NCI-H524 (cell line): ENCODE results near the gene MPG.
"Not testable (repeated sequence)": the region's sequence is repeated elsewhere in the genome, so short reads cannot be mapped to it uniquely, and the experiment has no call there.

Experiments
- DNase-seq, 2 experiments: peaks; one replicate each; lab custom pipeline; 2025; lab: John Stamatoyannopoulos, UW

The MPG gene

DNA sequence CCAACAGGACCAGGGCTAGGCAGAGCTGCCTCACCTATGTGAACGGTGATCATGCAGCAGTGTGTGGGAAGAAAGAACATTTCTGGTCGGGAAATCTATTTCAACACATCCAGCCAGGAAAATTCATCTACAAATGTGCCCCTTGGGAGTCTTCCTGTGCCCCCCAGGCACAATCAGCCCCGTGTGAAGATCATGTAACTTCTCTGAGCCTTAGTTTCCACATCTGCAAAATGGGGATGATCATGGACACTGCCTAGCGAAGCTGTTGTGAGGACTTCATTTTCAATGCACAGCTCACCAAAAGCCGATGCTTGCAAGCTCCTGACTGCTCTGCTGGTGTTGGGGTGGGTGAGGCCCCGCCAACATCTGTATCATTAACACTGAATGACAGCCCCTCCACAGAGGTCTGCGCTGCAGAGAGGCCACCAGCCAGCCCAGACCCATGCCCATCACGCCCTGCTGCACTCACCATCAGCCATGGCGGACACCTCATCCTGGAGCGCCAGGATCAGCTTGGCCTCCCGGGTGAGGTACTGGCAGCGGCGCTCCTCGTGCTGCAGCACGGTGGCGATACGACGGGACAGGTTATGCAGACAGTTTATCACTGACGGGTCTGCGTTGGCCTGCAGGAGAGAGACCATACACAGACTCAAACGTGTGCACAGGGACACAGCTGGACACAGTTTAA, 34.3 kb downstream of the MPG start:
- DNase-seq: no peak

GRCh38 chr16:114327-114726, 36.3 kb downstream of the MPG start:
- DNase-seq: no peak

DNA sequence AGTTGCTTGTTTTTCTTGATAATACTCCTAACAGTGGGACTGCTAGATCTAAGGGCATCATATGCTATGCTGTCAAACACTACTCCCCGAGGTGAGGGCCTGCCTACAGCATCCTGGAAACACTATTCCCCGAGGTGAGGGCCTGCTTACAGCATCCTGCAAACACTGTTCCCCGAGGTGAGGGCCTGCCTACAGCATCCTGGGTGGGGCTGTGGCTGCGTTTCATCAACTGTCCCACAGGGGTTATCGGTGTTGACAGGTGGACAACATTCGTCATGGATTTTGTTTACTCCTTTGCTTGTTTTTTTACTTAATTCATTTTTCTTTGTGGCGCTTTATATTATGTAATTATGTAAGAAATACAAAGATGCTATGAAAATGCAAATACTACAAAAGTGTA, 38.0 kb downstream of the MPG start:
- no peak for DNase-seq

DNA sequence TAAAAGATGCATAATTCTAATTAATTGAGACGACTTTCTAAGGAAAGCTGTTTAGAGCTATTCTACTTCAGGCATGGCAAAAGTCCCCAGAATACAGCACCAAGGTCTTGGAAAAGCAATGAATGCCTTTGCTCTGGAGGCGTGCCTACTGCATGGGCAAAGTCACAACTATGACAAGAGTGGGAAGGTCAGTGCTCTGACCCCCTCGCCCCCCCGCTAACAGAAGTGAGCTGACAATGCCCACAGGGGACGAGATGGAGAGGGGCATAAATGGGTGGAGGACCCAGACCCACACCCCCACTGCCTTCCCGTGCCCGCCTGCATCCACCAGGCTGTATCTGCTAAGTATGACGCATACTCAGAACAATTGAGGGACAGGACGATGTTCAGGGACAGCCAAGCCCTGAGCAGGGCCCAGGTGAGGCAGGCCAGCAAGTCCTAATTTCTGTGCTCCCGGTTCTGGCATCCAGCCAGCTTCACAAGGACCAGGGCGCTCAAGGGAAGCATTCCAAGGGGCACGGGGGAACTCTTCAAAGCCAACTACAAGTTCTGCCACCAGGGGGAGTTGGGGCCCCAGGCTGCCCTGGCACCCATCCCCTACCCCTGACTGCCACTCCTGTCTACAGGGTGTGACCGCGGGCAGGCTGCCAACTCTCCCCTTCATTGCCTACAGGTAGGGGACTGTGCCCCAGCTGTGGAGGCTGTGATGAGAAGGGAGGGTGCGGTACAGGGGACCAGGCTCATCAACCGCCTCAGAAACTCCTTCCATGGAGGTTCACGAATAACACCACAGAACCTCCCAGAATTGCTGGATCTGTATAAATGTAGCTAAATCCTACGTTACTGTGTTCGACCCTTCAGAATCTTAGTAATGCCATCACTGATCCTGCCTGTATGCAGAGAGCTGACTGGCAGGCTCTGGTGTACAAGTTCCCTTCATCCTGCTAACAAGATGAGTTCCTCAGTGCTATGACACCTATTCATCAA, 39.6 kb downstream of the MPG start:
- DNase-seq: peak; percentile 65 to 84

GRCh38 chr16:118857-119256, 40.8 kb downstream of the MPG start:
- no peak for DNase-seq

DNA sequence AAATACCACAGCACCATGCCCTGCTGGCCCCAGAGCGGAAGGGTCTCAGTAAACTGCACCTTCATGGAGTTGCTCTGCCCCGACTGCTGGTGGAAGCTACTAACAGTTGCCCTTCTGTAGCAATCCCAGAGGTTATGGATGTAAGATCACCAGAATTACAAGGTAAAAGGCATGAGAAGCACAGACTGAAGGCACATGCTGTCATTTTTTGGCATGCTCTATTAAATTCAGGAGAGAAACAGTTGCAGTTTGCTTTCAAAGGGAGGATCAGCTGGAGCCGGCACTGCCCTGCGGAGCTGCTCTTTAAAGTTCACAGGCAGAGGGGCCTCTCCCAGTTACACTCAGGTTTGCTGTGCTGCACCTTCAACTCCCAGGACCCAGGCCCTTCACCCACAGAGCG, 41.3 kb downstream of the MPG start:
- DNase-seq: no peak

DNA sequence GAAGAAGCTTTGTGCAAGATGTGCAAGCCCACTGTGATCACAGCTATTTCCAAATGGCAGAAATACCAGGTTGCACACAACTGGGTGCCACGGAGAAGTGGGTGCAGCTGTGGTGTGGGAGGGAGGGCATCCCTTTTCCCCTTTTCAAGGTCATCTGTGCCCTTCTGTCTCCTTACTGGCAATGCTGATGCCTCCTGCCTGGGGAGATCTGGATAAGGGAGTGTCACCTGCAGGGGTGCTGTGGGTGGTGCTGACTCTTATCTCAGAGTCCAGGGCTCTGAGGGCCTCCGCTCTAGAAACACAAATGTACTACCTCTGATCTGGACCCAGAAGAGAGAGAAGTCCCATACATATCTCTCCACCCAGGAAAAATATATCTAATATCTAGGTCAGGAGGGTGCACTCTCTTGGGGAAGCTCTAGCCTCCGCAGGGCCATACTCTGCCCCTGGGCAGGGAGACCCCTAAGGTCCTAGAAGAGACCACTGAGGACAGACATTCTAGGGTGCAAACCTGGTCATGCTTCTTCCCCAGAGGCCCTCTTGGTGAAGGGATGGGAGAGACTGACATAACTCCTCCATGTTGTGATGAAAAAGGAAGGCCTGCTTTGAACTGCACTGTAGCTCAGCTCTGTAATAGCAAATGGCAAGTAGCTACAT, 41.9 kb downstream of the MPG start:
- no peak for DNase-seq

- DNase-seq: no peak
These were observed 42.7 kb downstream of the MPG start for GRCh38 chr16:120756-121155.

DNA sequence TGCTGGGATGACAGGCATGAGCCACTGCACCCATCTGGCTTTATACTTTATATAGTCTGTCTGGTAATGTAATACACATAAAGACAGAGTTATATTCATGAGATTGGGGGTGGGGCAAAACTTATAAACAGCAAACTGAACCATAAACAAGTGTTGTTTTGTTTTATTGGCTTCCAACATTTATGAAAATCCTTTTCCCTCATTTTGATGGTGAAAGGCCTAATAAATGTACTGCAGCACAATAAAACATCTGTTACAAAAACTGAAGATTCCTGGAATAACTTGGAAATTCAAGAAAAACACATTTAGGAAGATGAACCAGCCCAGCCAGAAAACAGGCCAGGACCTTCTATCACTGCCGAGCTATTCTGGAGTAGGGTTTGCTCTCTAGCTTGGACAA, 44.3 kb downstream of the MPG start:
- no peak for DNase-seq

GRCh38 chr16:123558-124350, 45.7 kb downstream of the MPG start:
- not testable (repeated sequence) for DNase-seq

DNA sequence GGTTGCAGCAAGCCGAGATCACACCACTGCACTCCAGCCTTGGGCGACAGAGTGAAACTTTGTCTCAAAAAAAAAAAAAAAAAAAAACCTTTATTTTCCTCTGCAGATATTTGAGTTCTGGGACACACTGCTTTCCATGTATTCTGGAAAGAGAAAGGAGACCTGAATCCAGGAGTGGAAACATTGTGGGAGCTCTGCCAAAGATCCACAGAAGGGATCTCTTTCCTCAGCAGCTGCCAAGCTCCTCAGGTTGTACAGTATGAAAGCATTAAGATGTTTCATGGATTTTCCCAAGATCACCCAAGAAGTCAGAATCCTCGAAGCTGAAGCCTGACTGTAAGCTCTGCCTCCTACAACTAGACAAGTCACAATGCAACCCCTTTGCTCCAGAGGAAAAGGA, 47.0 kb downstream of the MPG start:
- DNase-seq: no peak

- no peak for DNase-seq
These were observed 51.0 kb downstream of the MPG start for GRCh38 chr16:129075-129474.

DNA sequence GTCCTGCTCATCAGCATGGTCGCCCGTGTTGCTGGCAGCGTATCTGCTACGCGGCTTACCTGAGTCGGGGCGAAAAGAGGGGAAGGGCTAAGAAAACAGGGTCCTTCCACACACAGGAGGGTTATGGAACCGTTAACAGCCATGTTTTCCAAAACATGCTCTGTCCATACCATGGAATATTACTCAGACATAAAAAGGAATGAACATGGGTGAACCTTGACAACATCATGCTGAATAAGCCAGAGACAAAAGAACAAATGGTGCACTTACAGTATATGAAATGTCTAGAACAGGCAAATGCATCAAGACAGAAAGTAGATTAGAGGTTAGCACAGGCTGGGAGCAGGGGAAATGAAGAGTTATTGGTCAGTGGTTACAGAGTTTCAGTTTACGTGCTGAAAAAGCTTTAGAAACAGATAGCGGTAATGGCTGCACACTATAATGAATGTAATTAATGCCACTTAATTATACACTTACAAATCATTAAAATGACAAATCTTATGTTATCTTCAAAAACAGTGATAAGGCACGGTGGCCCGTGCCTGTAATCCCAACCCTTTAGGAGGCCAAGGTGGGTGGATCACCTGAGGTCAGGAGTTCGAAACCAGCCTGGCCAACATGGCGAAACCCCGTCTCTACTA, 52.6 kb downstream of the MPG start:
- DNase-seq: no peak

GRCh38 chr16:132120-132519, 54.1 kb downstream of the MPG start:
- DNase-seq: no peak

DNA sequence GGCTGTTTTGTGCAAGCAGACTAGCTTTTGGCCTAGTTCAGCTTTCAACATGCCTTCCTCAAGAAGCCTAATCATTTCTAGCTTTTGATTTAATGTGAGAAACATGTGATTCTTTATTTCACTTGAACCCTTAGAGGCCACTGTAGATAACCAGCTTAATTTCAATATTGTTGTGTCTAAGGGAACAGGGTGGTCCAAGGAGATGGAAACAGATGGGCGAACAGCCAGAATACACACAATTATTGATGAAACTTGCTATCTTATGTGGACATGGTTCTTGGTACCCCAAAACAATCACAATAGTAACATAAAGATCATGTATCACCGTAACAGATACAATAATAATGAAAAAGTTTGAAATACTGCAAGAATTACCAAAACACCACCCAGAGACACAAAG, 55.7 kb downstream of the MPG start:
- no peak for DNase-seq
